HL-60 (cell line): ENCODE results near the gene DAB2IP.
A peak's percentile ranks its signal among the peaks of the same experiment; 100 is the strongest.

Source experiments
- DNase-seq, 2 experiments: peaks; one replicate each; pipeline ENCODE4 v3.0.0-alpha.2; 2010 to 2020; ENCODE audit warnings: low read depth in 1 of 2, low spot score in 1 of 2
- H3K27ac ChIP-seq: fragments of 250-450 bp; sonication (Bioruptor Pico); replicated peaks from 2 replicates; pipeline ENCODE4 v1.5.1; 2020; ENCODE audit warnings: mild to moderate bottlenecking, moderate library complexity
- H3K27me3 ChIP-seq: fragments of 250-450 bp; sonication (Bioruptor Pico); 2 replicates; pipeline ENCODE4 v1.5.1; 2021; ENCODE audit warnings: mild to moderate bottlenecking, moderate library complexity; ENCODE audit not compliant: insufficient read depth, poor library complexity, severe bottlenecking
- H3K4me3 ChIP-seq: replicated peaks from 2 replicates; pipeline ENCODE4 v1.5.1; 2011; ENCODE audit warnings: mild to moderate bottlenecking, control low read depth, low read length; ENCODE audit not compliant: insufficient read depth
- GABPA ChIP-seq: IDR thresholded peaks from 2 replicates; pipeline ENCODE4 v1.6.1; 2012; ENCODE audit warnings: low read depth
- POLR2AphosphoS5 ChIP-seq: IDR thresholded peaks from 2 replicates; pipeline ENCODE4 v1.6.1; 2012; ENCODE audit warnings: low read depth
- REST ChIP-seq: IDR thresholded peaks from 2 replicates; pipeline ENCODE4 v1.6.1; 2012; ENCODE audit warnings: low read depth; ENCODE audit not compliant: insufficient replicate concordance
- SPI1 ChIP-seq: IDR thresholded peaks from 2 replicates; pipeline ENCODE4 v1.6.1; 2012; ENCODE audit warnings: low read depth, mild to moderate bottlenecking, borderline replicate concordance
- TF ChIP-seq, protein P1 (sequence below): IDR thresholded peaks from one replicate; pipeline ENCODE4 v1.5.1; 2011; ENCODE audit warnings: low read length, control low read depth, inconsistent platforms; ENCODE audit not compliant: insufficient read depth

DAB2IP gene

GRCh38 chr9:121735065-121735792 is 83.8 kb downstream of the DAB2IP start:
- TF ChIP-seq POLR2AphosphoS5, result no peak
- no peak for TF ChIP-seq REST
- TF ChIP-seq, protein P1, sequence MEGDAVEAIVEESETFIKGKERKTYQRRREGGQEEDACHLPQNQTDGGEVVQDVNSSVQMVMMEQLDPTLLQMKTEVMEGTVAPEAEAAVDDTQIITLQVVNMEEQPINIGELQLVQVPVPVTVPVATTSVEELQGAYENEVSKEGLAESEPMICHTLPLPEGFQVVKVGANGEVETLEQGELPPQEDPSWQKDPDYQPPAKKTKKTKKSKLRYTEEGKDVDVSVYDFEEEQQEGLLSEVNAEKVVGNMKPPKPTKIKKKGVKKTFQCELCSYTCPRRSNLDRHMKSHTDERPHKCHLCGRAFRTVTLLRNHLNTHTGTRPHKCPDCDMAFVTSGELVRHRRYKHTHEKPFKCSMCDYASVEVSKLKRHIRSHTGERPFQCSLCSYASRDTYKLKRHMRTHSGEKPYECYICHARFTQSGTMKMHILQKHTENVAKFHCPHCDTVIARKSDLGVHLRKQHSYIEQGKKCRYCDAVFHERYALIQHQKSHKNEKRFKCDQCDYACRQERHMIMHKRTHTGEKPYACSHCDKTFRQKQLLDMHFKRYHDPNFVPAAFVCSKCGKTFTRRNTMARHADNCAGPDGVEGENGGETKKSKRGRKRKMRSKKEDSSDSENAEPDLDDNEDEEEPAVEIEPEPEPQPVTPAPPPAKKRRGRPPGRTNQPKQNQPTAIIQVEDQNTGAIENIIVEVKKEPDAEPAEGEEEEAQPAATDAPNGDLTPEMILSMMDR, result peak; percentile 17
- H3K4me3 ChIP-seq, result no peak overlapping the region
- DNase-seq, result peak in 1 of 2 experiments; percentile 7
- H3K27ac ChIP-seq, result no peak overlapping the region
- peaks cover 37% of the 10 kb centered on the region for H3K27me3 ChIP-seq

- Histone ChIP-seq H3K27me3 (peaks cover 37% of the 10 kb centered on the region), H3K4me3 (no peak overlapping the region), H3K27ac (no peak overlapping the region)
- no peak for DNase-seq
- TF ChIP-seq GABPA (no peak), SPI1 (no peak), POLR2AphosphoS5 (no peak), REST (no peak)
- TF ChIP-seq, protein P1, result no peak
Measured at GRCh38 chr9:121735793-121736770, 84.6 kb downstream of the DAB2IP start.

DNA sequence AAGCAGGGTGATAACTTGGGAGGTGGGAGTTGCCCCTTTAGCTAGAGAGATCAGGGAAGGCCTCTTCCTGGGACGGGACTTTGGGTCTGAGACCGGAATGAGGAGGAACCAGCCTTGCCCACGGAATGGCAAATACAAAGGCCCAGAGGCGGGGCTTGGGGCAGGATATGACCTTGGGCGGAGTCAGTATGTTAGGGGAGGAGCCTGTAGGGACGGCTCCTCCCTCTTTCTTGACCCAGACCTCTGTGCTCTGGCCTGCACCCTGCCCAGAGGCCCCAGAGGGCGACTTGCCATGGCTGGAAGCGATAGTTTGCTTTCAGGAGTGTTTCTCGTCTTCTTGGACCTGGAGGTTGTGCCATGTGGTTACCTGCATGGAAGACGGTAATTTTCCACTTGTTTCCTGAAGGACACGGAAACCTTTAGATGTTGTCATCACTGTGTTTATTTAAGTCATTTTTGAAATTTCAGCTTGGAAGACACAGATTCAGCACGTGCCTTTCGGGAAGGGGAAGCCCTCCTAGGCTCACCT is 85.6 kb downstream of the DAB2IP start:
- DNase-seq, result no peak
- Histone ChIP-seq H3K27ac (no peak overlapping the region), H3K4me3 (no peak overlapping the region), H3K27me3 (peaks cover 39% of the 10 kb centered on the region)
- TF ChIP-seq GABPA (no peak), POLR2AphosphoS5 (no peak), SPI1 (no peak), REST (no peak)
- TF ChIP-seq, protein P1, result no peak
